ENCODE measurements around the gene WNT5A. TPM values are rescaled to one million over a fixed set of nuclear protein-coding genes. Genes with fewer than 3 reads are reported as not detected.

The WNT5A gene
- total RNA-seq, 1 donor from 2014 or later, result 45.8 TPM

DNA sequence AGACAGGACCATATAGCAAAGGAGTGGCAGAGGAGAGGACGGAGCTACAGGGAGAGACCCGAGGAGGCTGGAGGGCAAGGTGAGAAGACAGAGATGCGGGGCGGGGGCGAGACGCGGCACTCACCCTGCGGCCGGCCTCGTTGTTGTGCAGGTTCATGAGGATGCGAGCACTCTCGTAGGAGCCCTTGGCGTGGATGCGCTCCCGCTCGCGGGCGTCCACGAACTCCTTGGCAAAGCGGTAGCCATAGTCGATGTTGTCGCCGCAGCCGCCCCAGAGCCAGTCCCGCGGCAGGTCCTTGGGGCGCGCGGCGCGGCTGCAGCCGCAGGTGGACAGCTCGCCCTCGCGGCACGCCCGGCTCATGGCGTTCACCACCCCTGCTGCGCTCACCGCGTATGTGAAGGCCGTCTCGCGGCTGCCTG, 12.9 kb downstream of the WNT5A start:
- Histone ChIP-seq H3K9ac (ENCODE audit: low read length) (peak overlapping the region; percentile 70), H3K79me2 (ENCODE audit: insufficient read depth, low read length) (peaks cover 95% of the 10 kb centered on the region), H3K27ac (ENCODE audit: low read depth, low read length) (peak overlapping the region; percentile 33), H2AFZ (ENCODE audit: low read depth, low read length) (no peak overlapping the region), H4K20me1 (ENCODE audit: insufficient read depth, low read length) (peaks cover 54% of the 10 kb centered on the region), H3K4me3 (ENCODE audit: insufficient read depth, low read depth, low read length) (no peak overlapping the region), H3K27me3 (ENCODE audit: insufficient read depth, low read length) (no peaks in the 10 kb centered on the region), H3K36me3 (ENCODE audit: insufficient read depth, low read length) (peaks cover 66% of the 10 kb centered on the region), H3K9me3 (ENCODE audit: insufficient read depth, low read depth, low read length) (no peaks in the 10 kb centered on the region), H3K4me1 (ENCODE audit: insufficient read depth, low read length) (peaks cover 51% of the 10 kb centered on the region), H3K4me2 (ENCODE audit: low read length) (peak overlapping the region; percentile 68)
- H3K27me3 Mint-ChIP-seq (ENCODE audit: low read depth, unreplicated experiment), result peaks cover 10% of the 10 kb centered on the region
- H3K36me3 Mint-ChIP-seq (ENCODE audit: low read depth, unreplicated experiment), result peaks cover 37% of the 10 kb centered on the region
- no peaks in the 10 kb centered on the region for H3K9me3 Mint-ChIP-seq (ENCODE audit: unreplicated experiment)
- peaks cover 26% of the 10 kb centered on the region for H3K4me1 Mint-ChIP-seq (ENCODE audit: low read depth, unreplicated experiment)
- FAIRE-seq, result no peak
- TF ChIP-seq CTCF (IDR thresholded peaks at IDR 0.05; ENCODE audit: insufficient read depth, low read depth, low read length) (no peak), EZH2 (IDR thresholded peaks at IDR 0.05; ENCODE audit: insufficient read depth, low read length) (no peak)
- H3K4me3 Mint-ChIP-seq (ENCODE audit: unreplicated experiment), result peak overlapping the region; percentile 66
- DNase-seq (ENCODE audit: low read depth), result no peak
- H3K27ac Mint-ChIP-seq (ENCODE audit: unreplicated experiment), result no peak overlapping the region

DNA sequence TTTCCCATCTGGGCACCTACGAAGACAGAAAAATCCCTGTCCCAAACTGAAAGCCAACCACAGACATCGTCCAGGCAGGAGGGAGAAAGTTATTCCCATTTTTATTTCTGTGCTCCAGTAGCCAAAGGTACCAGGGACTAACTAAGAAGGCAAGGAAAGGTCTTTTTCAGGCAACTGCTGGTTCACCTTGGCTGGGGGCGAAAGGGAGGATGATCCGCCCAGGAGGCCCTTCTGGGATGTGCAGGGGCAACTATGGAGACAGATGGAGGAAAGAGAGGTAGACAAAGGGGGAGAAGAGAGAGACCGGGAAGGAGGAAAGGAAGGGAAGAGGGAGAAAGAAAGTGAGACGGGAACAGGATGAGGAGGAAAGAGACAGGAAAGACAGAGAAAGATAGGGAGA, 13.3 kb downstream of the WNT5A start:
- H3K36me3 Mint-ChIP-seq (ENCODE audit: low read depth, unreplicated experiment), result peaks cover 37% of the 10 kb centered on the region
- no peak for TF ChIP-seq EZH2 (IDR thresholded peaks at IDR 0.05; ENCODE audit: insufficient read depth, low read length)
- no peak for TF ChIP-seq CTCF (IDR thresholded peaks at IDR 0.05; ENCODE audit: insufficient read depth, low read depth, low read length)
- H3K4me2 ChIP-seq (ENCODE audit: low read length), result peak overlapping the region; percentile 68
- H3K27me3 Mint-ChIP-seq (ENCODE audit: low read depth, unreplicated experiment), result peaks cover 10% of the 10 kb centered on the region
- H3K9me3 Mint-ChIP-seq (ENCODE audit: unreplicated experiment), result no peaks in the 10 kb centered on the region
- DNase-seq (ENCODE audit: low read depth) (no peak), FAIRE-seq (no peak)
- H2AFZ ChIP-seq (ENCODE audit: low read depth, low read length), result no peak overlapping the region
- H3K4me3 Mint-ChIP-seq (ENCODE audit: unreplicated experiment), result peak overlapping the region; percentile 66
- no peaks in the 10 kb centered on the region for H3K27me3 ChIP-seq (ENCODE audit: insufficient read depth, low read length)
- peaks cover 94% of the 10 kb centered on the region for H3K79me2 ChIP-seq (ENCODE audit: insufficient read depth, low read length)
- peak overlapping the region; percentile 77 for H3K27ac Mint-ChIP-seq (ENCODE audit: unreplicated experiment)
- H3K36me3 ChIP-seq (ENCODE audit: insufficient read depth, low read length), result peaks cover 66% of the 10 kb centered on the region
- H3K4me3 ChIP-seq (ENCODE audit: insufficient read depth, low read depth, low read length), result no peak overlapping the region
- H3K4me1 Mint-ChIP-seq (ENCODE audit: low read depth, unreplicated experiment), result peaks cover 25% of the 10 kb centered on the region
- no peaks in the 10 kb centered on the region for H3K9me3 ChIP-seq (ENCODE audit: insufficient read depth, low read depth, low read length)
- H4K20me1 ChIP-seq (ENCODE audit: insufficient read depth, low read length), result peaks cover 56% of the 10 kb centered on the region
- H3K9ac ChIP-seq (ENCODE audit: low read length), result peak overlapping the region; percentile 70
- peaks cover 55% of the 10 kb centered on the region for H3K4me1 ChIP-seq (ENCODE audit: insufficient read depth, low read length)
- H3K27ac ChIP-seq (ENCODE audit: low read depth, low read length), result peak overlapping the region; percentile 33

DNA sequence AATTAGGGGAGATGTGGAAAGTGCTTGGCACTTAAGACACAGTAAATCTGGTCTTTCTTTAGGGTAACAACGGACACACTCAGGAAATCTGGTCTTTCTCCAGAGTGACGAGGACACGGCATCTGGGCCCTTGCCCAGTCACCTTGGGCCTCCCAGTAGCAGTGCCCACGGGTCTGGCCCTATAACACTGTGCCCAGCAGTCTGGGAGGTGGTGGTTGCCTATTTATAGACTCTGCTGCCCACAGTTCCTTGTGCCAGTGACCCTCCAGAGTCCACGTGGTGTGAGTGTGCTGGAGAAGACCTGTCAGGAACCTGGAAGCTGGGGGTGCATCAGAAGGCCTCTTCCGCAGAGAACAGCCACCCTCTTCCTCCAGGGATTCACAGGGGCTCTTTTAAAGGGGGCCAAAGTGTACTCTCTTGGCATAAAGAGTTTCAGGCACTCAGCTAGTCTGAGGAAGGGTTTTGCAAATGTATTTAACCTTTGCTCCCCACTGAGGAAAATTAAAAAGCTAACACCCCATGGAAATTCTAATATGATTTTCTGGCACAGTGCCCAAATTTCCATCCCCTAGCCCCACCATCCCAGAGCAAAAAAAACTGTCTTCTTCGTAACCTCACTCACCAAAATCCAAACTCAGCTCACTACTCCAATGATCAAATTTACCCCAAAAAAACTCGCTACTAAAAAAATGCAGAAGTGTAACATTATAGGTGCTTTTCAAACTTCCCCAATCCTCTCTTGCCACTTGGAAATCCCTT, 15.4 kb downstream of the WNT5A start:
- no peak overlapping the region for H3K4me3 Mint-ChIP-seq (ENCODE audit: unreplicated experiment)
- peaks cover 55% of the 10 kb centered on the region for H3K4me1 ChIP-seq (ENCODE audit: insufficient read depth, low read length)
- peaks cover 10% of the 10 kb centered on the region for H3K27me3 Mint-ChIP-seq (ENCODE audit: low read depth, unreplicated experiment)
- no peak overlapping the region for H3K4me2 ChIP-seq (ENCODE audit: low read length)
- peak overlapping the region; percentile 31 for H3K9ac ChIP-seq (ENCODE audit: low read length)
- peaks cover 35% of the 10 kb centered on the region for H3K4me1 Mint-ChIP-seq (ENCODE audit: low read depth, unreplicated experiment)
- H3K36me3 ChIP-seq (ENCODE audit: insufficient read depth, low read length), result peaks cover 65% of the 10 kb centered on the region
- H3K79me2 ChIP-seq (ENCODE audit: insufficient read depth, low read length), result peaks cover 78% of the 10 kb centered on the region
- H3K36me3 Mint-ChIP-seq (ENCODE audit: low read depth, unreplicated experiment), result peaks cover 36% of the 10 kb centered on the region
- H2AFZ ChIP-seq (ENCODE audit: low read depth, low read length), result no peak overlapping the region
- TF ChIP-seq CTCF (IDR thresholded peaks at IDR 0.05; ENCODE audit: insufficient read depth, low read depth, low read length) (no peak), EZH2 (IDR thresholded peaks at IDR 0.05; ENCODE audit: insufficient read depth, low read length) (no peak)
- no peak overlapping the region for H3K27ac Mint-ChIP-seq (ENCODE audit: unreplicated experiment)
- no peaks in the 10 kb centered on the region for H3K9me3 ChIP-seq (ENCODE audit: insufficient read depth, low read depth, low read length)
- H3K27ac ChIP-seq (ENCODE audit: low read depth, low read length), result peak overlapping the region; percentile 37
- no peak for FAIRE-seq
- no peaks in the 10 kb centered on the region for H3K27me3 ChIP-seq (ENCODE audit: insufficient read depth, low read length)
- H4K20me1 ChIP-seq (ENCODE audit: insufficient read depth, low read length), result peaks cover 55% of the 10 kb centered on the region
- no peak for DNase-seq (ENCODE audit: low read depth)
- H3K4me3 ChIP-seq (ENCODE audit: insufficient read depth, low read depth, low read length), result peak overlapping the region; percentile 7
- H3K9me3 Mint-ChIP-seq (ENCODE audit: unreplicated experiment), result no peaks in the 10 kb centered on the region

All from astrocyte (in vitro differentiated cells and primary cell).